Uterus (tissue), 2 donors: ENCODE measurements around the gene FTCDNL1.

ENCODE experiments used
- CTCF ChIP-seq, 4 experiments: fragments of 200-600 bp in 2 of 4; fragments of 450-650 bp in 2 of 4; sonication (generic) in 2 of 4; IDR thresholded peaks; one replicate each; pipeline ENCODE4 v1.5.1; 2016 to 2019; ENCODE audit warnings: antibody characterized with exemption in 4 of 4, mild to moderate bottlenecking in 2 of 4, moderate library complexity in 1 of 4
- POLR2A ChIP-seq, 2 donors: fragments of 450-650 bp; IDR thresholded peaks; one replicate each; pipeline ENCODE4 v1.6.1; 2016; ENCODE audit warnings: antibody characterized with exemption in 2 of 2, mild to moderate bottlenecking in 1 of 2, moderate library complexity in 1 of 2

DNA sequence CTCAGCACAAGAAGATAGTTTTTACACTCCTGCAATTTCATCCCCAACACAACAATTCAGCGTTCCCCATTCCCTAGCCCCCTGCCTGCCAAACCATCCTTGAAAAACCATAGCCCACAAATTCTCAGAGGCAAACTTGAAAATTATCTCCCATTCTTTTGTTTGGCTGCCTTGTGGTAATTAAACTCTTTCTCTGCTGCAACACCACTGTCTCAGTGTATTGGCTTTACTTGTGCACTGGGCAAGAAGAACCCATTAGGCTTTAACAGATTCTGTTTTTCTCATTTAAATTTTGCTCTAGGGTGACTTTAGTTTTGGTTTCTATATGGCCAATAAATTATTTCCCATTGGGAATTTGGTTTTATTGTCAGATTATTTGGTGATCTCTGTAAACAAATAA, 23.2 kb upstream of the FTCDNL1 start:
- no peak for TF ChIP-seq CTCF (IDR thresholded peaks at IDR 0.05)
- no peak for TF ChIP-seq POLR2A (IDR thresholded peaks at IDR 0.05)
